Measurements from ENCODE around the gene MYOM3. TPM values are rescaled to one million over a fixed set of nuclear protein-coding genes. Genes with fewer than 3 reads are reported as not detected.

The MYOM3 gene
- total RNA-seq, 1 donor from 2014 or later, result 1.2 TPM

- TF ChIP-seq CTCF (IDR thresholded peaks at IDR 0.05), result no peak
- Histone ChIP-seq H3K27me3 (no peaks in the 10 kb centered on the region), H3K36me3 (no peaks in the 10 kb centered on the region), H3K4me1 (no peaks in the 10 kb centered on the region), H3K4me3 (no peak overlapping the region), H3K9me3 (no peaks in the 10 kb centered on the region), H3K27ac (no peak overlapping the region)
- intact Hi-C loops (cut with DNase I), result no loop called here
- no peak for DNase-seq (ENCODE audit: low spot score in 2 of 2)
These were observed 31.8 kb downstream of the MYOM3 start for GRCh38 chr1:24080131-24080530.

- intact Hi-C loops (cut with DNase I), result no loop called here
- Histone ChIP-seq H3K36me3 (no peaks in the 10 kb centered on the region), H3K9me3 (no peaks in the 10 kb centered on the region), H3K4me1 (no peaks in the 10 kb centered on the region), H3K27me3 (no peaks in the 10 kb centered on the region), H3K27ac (no peak overlapping the region), H3K4me3 (no peak overlapping the region)
- TF ChIP-seq CTCF (IDR thresholded peaks at IDR 0.05), result no peak
- no peak for DNase-seq (ENCODE audit: low spot score in 2 of 2)
These were observed 34.5 kb downstream of the MYOM3 start for GRCh38 chr1:24077278-24077978.

GRCh38 chr1:24075946-24076345 lies 36.0 kb downstream of the MYOM3 start:
- no peak for DNase-seq (ENCODE audit: low spot score in 2 of 2)
- Histone ChIP-seq H3K27me3 (no peaks in the 10 kb centered on the region), H3K36me3 (no peaks in the 10 kb centered on the region), H3K4me3 (no peak overlapping the region), H3K27ac (no peak overlapping the region), H3K4me1 (no peaks in the 10 kb centered on the region), H3K9me3 (no peaks in the 10 kb centered on the region)
- intact Hi-C loops (cut with DNase I), result no loop called here
- TF ChIP-seq CTCF (IDR thresholded peaks at IDR 0.05), result no peak

- no peaks in the 10 kb centered on the region for H3K27me3 ChIP-seq
- TF ChIP-seq CTCF (IDR thresholded peaks at IDR 0.05), result no peak
- DNase-seq (ENCODE audit: low spot score in 2 of 2), result no peak
- H3K4me3 ChIP-seq, result no peak overlapping the region
- H3K27ac ChIP-seq, result no peak overlapping the region
- no peaks in the 10 kb centered on the region for H3K9me3 ChIP-seq
- intact Hi-C loops (cut with DNase I), result no loop called here
- H3K4me1 ChIP-seq, result no peaks in the 10 kb centered on the region
- H3K36me3 ChIP-seq, result no peaks in the 10 kb centered on the region
These were observed 36.4 kb downstream of the MYOM3 start for GRCh38 chr1:24075590-24075854.

- intact Hi-C loops (cut with DNase I), result loop anchor here (5.0 kb wide), 1 partner anchor 317 kb away; no protein-coding TSS in a partner anchor
- H3K4me3 ChIP-seq, result no peak overlapping the region
- H3K4me1 ChIP-seq, result no peaks in the 10 kb centered on the region
- H3K36me3 ChIP-seq, result no peaks in the 10 kb centered on the region
- TF ChIP-seq CTCF (IDR thresholded peaks at IDR 0.05), result no peak
- no peak for DNase-seq (ENCODE audit: low spot score in 2 of 2)
- no peaks in the 10 kb centered on the region for H3K9me3 ChIP-seq
- no peaks in the 10 kb centered on the region for H3K27me3 ChIP-seq
- H3K27ac ChIP-seq, result no peak overlapping the region
These were observed 36.9 kb downstream of the MYOM3 start for GRCh38 chr1:24074817-24075589.

Measured in ascending aorta (tissue), 2 donors.